ENCODE data around the gene CHCHD6.

CHCHD6 gene

GRCh38 chr3:126848991-126849390, 145.0 kb downstream of the CHCHD6 start:
- intact Hi-C loops (cut with DNase I) = no loop called here
- DNase-seq = no peak

GRCh38 chr3:126849768-126850167, 145.7 kb downstream of the CHCHD6 start:
- no peak for DNase-seq
- intact Hi-C loops (cut with DNase I) = no loop called here

DNA sequence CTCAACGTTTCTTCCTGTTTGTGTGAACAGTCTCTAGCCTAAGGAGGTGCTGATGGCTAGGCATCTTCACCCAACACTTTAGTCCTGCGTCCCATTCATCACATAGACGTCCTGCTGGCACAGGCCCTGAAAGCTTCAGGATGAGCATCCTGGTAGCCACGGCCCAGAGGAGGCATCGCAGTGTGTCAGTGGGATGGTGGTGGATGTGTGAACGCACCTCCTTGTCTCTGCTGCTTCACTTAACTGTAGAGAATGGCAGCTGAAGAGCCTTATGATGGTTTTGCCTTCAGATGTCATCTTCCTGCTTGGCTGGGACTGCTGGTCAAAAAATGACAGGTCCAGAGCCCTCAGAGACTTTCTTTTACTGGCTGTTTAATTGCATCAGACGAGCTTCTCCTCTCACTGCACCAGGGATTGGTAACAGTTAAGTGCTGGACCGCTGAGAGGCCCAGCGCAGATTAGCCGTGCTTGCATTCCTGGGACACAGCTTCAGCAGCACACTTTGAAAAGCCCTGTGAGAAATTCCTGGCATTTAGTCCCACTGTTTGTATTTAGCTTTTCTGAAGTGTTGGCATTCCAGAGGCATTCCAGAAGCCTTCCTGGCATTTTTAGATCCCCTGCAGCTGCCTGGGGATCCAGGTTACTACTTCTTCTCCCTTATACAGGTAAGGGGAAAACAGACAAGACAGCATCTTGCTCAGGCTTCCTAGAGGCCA, 146.5 kb downstream of the CHCHD6 start:
- intact Hi-C loops (cut with DNase I) = no loop called here
- peak in 2 of 10 donors; percentile 68 to 86 for DNase-seq

DNA sequence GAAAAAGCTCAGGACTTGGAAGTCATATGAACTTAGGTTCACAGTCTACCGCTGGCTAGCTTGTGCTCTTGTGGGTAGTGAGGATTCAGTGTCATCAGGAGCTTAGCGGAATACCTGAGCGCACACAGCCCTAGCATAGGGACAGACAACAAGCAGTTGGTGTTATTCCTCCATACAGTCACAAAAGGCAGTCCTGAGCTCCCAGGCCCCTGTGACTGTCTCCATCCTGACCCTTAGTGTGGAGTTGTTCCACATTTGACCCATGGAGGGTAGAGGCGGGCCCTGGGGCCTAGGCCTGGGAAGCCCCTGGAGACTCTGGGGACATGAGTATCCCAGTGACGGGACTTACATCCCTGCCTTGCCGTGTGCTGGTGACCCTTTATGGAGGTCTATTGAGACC, 147.3 kb downstream of the CHCHD6 start:
- intact Hi-C loops (cut with DNase I) = no loop called here
- no peak for DNase-seq

DNA sequence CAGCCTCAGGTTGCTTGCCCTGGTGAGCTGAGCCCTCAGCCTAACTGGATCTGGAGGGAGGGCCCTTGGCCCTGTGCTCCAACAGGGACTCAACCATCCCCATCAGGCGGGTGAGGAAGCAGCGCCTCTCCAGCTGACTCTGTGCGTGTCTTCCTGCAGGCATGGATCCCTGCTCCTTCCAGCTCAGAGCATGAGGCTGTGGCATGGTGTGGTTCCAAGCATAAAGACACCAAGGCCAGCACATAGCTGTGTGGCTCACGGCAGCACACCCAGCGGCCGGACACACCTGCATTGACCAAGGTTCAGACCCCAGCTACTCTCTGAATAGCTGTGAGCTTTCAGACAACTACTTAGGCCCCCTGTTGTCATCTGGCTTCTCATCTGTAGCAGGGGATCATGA, 147.9 kb downstream of the CHCHD6 start:
- no peak for DNase-seq
- intact Hi-C loops (cut with DNase I) = no loop called here

DNA sequence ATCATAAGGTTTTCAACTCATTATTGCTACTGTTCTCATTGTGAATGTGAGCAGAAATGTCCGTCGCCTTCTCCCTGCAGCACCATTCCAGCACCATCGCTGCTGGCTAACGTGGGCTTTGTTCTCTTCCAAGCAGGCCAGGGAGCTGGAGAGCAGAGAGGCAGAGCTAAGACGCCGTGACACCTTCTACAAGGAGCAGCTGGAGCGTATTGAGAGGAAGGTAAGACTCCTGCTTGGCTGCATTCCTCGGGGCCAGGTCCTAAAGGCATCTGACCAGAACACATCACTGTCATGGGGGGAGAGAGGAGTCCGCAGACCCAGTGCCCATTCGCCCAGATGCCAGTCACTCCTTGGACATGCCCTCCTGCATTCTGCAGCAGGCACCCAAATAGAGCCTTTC, 148.5 kb downstream of the CHCHD6 start:
- intact Hi-C loops (cut with DNase I) = no loop called here
- DNase-seq = no peak

DNA sequence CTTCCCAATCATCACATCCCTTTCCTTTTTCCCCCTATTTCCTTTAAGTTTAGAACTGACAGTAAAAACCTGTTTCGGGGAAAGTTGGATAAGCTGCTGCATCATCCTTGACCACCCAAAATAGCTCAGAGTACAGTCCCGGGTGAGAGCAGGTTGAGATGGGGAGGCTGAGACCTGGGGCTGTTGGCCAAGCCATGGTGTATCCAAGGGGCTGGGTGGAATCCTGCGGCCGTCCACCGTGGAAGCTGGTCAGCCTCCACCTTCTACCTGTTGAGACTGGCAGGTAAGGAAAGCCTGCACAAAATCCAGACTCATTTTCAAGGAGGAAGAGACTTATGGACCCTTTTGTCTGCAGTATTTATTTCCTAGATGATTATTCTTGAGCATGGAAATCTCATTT, 150.6 kb downstream of the CHCHD6 start:
- intact Hi-C loops (cut with DNase I) = no loop called here
- DNase-seq = no peak

- intact Hi-C loops (cut with DNase I) = no loop called here
- no peak for DNase-seq
These were observed 151.3 kb downstream of the CHCHD6 start for GRCh38 chr3:126855374-126855773.

DNA sequence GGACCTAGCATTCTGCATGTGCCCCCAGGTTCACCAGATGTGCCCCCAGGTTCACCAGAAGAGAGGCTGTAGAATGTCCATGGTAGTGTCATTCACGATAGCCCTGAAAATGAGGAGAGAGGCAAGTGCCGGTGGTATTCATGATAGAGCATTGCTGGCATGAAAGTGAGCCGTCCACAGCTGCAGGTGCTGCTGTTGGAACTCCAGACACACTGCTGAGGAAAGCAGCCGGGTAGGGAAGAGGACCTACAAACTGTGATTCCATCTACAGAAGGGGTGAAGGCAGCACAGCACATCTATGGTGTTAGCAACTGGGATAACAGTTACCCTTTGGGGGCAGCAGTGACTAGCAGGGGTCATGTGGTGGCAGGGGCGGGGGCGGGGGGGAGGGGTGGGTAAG, 153.9 kb downstream of the CHCHD6 start:
- intact Hi-C loops (cut with DNase I) = no loop called here
- DNase-seq = no peak

DNA sequence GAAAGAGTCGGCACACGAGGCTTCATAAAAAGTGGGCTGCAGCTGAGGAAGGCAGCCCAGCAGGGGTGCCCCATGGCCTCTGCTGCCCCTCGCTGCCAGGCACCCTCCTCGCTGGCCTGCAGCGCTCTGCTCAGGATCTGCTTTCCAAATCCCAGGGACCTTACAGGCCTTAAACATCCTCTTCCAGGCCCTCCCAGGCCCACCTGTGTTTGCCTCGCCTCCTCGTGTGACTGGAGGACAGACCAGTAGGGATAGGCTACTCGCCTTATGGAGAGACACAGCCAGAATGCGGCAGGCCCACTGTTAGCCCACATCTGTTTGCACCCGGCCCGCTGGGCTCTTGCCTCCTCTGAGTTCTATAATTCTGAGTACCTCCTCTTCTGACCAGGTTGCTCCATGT, 154.4 kb downstream of the CHCHD6 start:
- no peak for DNase-seq
- intact Hi-C loops (cut with DNase I) = no loop called here

DNA sequence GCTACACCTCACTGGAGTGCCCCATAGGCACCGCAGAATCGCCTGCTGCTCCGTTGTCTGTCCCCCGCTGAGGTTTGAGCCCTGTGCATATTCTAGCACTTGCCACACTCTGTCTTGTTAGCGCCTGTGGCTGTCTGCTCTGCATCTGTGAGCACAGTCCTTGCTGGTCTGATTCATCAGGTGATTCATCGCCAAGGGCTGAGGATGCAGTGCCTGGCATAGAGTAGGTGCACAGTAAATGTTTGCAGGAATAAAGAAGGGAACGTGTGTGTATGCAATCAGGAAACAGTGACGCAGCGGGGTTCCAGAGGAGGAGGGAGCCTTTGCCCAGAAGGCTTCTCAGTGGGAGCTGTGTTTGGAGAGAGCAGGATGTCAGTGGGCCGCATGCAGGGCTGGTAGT, 154.8 kb downstream of the CHCHD6 start:
- intact Hi-C loops (cut with DNase I) = no loop called here
- DNase-seq = peak in 8 of 10 donors; percentile 47 to 91 (median 66)

- DNase-seq = no peak
- intact Hi-C loops (cut with DNase I) = no loop called here
These were observed 155.6 kb downstream of the CHCHD6 start for GRCh38 chr3:126859415-126860246.

DNA sequence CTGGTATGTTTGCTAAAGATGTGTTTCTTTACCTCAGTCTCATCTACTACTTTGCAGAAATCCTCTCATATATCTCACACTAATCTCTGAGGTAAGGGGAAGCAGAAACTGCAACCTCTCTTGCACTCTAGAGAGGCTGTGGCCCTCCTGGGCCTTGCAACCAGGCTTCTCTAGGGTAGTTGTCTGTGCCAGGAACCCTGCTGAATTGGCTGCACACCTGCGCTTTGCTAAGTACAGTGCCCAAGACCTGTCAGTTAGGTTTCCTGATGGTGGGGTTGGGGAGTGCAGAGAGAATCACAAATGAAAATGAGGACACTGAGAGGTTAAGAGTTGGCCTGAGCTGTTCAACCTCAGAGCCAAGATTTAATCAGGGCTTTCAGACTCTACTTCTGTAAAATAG, 161.7 kb downstream of the CHCHD6 start:
- intact Hi-C loops (cut with DNase I) = no loop called here
- no peak for DNase-seq

GRCh38 chr3:126866175-126866759, 162.2 kb downstream of the CHCHD6 start:
- no peak for DNase-seq
- intact Hi-C loops (cut with DNase I) = no loop called here

- DNase-seq = no peak
- intact Hi-C loops (cut with DNase I) = no loop called here
These were observed 163.3 kb downstream of the CHCHD6 start for GRCh38 chr3:126867190-126867862.

DNA sequence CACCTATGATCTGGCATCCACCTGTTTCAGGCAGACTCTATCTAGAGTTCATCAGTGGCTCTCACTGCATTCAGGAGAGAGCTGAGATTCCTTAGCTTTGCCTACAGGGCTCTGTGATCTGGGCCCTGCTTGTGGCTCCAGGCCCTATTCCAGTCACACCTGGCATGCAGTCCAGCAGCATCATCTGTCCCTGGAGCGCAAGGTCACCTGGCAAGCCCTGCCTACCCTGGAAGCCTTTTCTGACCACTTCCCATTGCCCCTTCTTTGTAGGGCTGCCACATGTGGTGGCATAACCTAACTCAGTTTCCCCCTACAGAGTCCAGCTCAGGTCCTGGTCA, 163.8 kb downstream of the CHCHD6 start:
- intact Hi-C loops (cut with DNase I) = no loop called here
- DNase-seq = no peak

DNA sequence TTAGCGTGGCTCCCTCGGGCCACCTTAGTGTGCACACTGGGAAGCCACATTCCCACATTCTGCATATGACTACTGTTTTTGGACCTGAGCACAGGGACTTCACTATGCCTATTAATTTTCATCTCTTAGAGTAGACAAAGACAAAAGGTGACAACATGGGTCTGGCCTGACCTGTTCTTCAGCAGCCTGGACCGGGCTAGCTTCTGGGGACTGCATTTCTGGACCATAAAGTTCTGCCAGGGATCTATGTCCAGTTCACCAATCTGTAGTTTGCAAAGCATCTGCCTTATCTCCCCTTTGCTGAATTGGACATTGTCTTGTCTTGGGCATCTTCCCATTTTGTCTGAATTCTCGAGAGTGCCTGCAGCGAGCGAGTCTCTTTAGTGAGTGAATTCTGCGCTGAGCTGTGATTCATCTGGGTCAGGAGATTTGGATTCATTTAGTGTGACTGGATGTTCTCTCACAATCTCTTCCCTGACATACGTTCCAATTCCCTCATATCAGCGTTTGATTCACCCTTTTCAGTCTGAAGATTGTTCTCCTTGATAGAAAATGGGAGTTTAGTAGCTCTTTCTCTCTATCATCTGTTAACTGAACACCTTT, 166.7 kb downstream of the CHCHD6 start:
- intact Hi-C loops (cut with DNase I) = no loop called here
- peak in 3 of 10 donors; percentile 38 to 85 (median 46) for DNase-seq

- DNase-seq = no peak
- intact Hi-C loops (cut with DNase I) = no loop called here
These were observed 168.8 kb downstream of the CHCHD6 start for GRCh38 chr3:126872701-126873342.

DNA sequence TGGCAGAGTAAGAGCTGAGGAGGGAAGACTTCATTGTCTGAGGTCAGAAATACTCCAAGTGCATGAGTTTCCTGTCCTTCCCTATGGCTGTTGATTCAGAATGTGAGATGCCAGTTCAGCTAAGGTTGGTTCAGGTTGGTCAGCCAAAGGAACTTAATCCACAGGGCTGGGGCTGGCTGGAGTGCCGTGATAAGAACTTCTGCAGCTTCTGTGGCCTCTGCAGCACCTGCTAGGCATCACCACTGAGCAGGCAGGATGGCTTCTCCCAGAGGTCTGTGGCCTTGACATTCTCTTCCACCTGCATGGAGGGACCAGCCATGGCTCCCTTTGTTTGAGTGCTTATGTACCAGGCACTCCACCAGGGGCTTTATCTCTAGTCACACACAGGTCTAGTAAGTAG, 169.4 kb downstream of the CHCHD6 start:
- intact Hi-C loops (cut with DNase I) = no loop called here
- DNase-seq = no peak

DNA sequence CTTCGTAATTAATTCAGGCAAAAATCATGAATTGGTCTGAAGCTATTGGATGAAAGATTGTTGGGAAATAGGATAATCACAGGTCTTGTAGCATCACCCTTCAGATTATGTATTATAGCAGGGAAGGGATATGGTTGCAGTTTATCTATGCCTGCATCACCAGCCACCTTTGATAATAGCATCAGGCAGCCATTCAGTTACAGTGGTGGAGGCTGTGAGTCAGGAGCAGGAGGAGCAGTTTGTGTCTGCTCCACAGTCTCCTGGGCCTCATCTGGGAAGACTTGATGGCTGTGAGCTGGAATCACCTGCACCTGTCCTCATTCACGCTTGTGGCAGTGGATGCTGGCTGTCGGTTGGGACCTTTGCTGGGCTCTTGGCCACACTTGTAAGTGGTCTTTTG, 174.6 kb downstream of the CHCHD6 start:
- intact Hi-C loops (cut with DNase I) = loop anchor here (1.0 kb wide), 1 partner anchor 19 kb away; no protein-coding TSS in a partner anchor
- no peak for DNase-seq

Data from posterior cingulate gyrus (tissue), 11 donors.